ENCODE data around the gene SPATA3.
"Not testable (repeated sequence)": the region's sequence is repeated elsewhere in the genome, so short reads cannot be mapped to it uniquely, and the experiment has no call there.

The SPATA3 gene

DNA sequence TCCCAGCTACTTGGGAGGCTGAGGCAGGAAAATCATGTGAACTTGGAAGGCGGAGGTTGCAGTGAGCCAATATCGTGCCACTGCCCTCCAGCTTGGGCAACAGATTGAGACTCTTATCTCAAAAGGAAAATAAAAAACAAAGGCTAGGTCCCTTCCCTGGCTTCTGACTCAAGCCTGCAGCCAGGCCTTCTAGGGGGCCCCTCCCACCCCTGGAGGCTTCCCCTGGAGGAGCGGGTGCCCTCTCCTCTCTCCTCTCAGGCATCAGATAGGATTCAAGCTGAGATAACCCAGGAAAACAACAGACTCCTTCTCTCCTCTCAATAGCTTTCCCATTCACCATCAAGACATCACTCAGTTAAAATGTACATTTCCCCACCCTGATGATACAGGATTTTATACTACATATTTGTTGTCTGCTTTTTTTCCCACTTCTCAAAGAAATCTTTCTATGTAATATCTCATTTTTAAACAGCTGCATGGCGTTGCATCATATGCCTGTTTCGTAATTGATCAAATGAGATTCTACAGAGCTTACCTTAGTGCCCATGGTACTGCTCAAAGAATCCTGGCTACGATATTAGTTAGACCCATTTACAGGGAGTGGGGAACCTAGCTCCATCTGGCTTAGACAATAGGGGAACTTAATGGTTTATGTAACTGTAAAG is 20.8 kb downstream of the SPATA3 start:
- H3K27ac Mint-ChIP-seq, result no peak overlapping the region
- no peaks in the 10 kb centered on the region for H3K36me3 Mint-ChIP-seq
- peaks cover 78% of the 10 kb centered on the region for H3K27me3 Mint-ChIP-seq
- H3K4me1 Mint-ChIP-seq, result no peaks in the 10 kb centered on the region
- H3K4me3 Mint-ChIP-seq, result no peak overlapping the region
- no peaks in the 10 kb centered on the region for H3K9me3 Mint-ChIP-seq
- no peak for ATAC-seq

DNA sequence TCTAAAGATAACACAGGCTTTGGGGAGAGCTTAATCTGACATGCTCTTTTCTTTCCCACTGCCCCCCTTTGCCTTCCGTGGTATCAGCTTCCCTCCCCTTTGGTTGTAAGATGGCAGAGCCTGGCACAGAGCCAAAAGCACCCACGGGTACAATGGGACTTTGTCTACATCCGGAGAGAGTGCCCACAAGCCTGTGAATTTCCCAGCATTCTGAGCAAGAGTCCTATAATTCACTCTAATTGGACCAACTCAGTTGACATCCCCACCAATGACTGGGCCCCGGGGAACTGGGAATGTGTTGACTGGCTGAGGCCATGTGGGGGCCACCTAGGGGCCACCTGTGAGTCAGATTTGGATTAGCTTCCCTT is 21.3 kb downstream of the SPATA3 start:
- Mint-ChIP-seq H3K4me1 (no peaks in the 10 kb centered on the region), H3K27me3 (peaks cover 73% of the 10 kb centered on the region), H3K4me3 (no peak overlapping the region), H3K9me3 (no peaks in the 10 kb centered on the region), H3K36me3 (no peaks in the 10 kb centered on the region), H3K27ac (no peak overlapping the region)
- no peak for ATAC-seq

GRCh38 chr2:231018184-231018583 is 22.3 kb downstream of the SPATA3 start:
- Mint-ChIP-seq H3K9me3 (no peaks in the 10 kb centered on the region), H3K27ac (no peak overlapping the region), H3K36me3 (no peaks in the 10 kb centered on the region), H3K27me3 (peaks cover 69% of the 10 kb centered on the region), H3K4me1 (no peaks in the 10 kb centered on the region), H3K4me3 (no peak overlapping the region)
- ATAC-seq, result no peak

GRCh38 chr2:231025059-231025458 is 29.1 kb downstream of the SPATA3 start:
- H3K4me1 Mint-ChIP-seq, H3K4me3 Mint-ChIP-seq, H3K27ac Mint-ChIP-seq, H3K36me3 Mint-ChIP-seq, H3K9me3 Mint-ChIP-seq, ATAC-seq: not testable (repeated sequence)
- H3K27me3 Mint-ChIP-seq, result peaks cover 32% of the 10 kb centered on the region

- Mint-ChIP-seq H3K36me3 (no peaks in the 10 kb centered on the region), H3K9me3 (no peaks in the 10 kb centered on the region), H3K27ac (no peak overlapping the region), H3K4me1 (peaks cover 7% of the 10 kb centered on the region), H3K27me3 (peaks cover 9% of the 10 kb centered on the region), H3K4me3 (no peak overlapping the region)
- no peak for ATAC-seq
Measured at GRCh38 chr2:231028889-231029288, 33.0 kb downstream of the SPATA3 start.

GRCh38 chr2:231029563-231029962 is 33.6 kb downstream of the SPATA3 start:
- Mint-ChIP-seq H3K9me3 (no peaks in the 10 kb centered on the region), H3K27me3 (peaks cover 8% of the 10 kb centered on the region), H3K4me1 (peaks cover 14% of the 10 kb centered on the region), H3K27ac (no peak overlapping the region), H3K4me3 (no peak overlapping the region), H3K36me3 (no peaks in the 10 kb centered on the region)
- no peak for ATAC-seq

DNA sequence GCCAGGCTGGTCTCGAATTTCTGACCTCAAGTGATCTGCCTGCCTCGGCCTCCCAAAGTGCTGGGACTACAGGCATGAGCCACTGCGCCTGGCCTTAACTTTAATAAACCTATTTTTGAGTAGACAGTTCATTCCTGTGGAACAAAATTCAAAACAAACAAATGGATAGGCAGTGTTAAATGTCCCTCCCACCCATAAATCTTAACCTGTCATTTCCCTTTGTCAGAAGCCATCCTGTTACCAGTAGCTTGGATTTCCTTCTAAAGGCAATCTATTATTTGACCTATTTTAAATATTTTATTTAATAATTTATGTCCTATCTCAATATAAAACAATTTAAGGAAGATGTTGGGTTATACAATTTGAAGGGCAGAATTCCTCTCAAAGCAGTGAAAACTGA is 34.8 kb downstream of the SPATA3 start:
- no peak overlapping the region for H3K4me3 Mint-ChIP-seq
- H3K36me3 Mint-ChIP-seq, result no peaks in the 10 kb centered on the region
- H3K4me1 Mint-ChIP-seq, result peaks cover 20% of the 10 kb centered on the region
- H3K27ac Mint-ChIP-seq, result no peak overlapping the region
- no peak for ATAC-seq
- no peaks in the 10 kb centered on the region for H3K9me3 Mint-ChIP-seq
- peaks cover 6% of the 10 kb centered on the region for H3K27me3 Mint-ChIP-seq

DNA sequence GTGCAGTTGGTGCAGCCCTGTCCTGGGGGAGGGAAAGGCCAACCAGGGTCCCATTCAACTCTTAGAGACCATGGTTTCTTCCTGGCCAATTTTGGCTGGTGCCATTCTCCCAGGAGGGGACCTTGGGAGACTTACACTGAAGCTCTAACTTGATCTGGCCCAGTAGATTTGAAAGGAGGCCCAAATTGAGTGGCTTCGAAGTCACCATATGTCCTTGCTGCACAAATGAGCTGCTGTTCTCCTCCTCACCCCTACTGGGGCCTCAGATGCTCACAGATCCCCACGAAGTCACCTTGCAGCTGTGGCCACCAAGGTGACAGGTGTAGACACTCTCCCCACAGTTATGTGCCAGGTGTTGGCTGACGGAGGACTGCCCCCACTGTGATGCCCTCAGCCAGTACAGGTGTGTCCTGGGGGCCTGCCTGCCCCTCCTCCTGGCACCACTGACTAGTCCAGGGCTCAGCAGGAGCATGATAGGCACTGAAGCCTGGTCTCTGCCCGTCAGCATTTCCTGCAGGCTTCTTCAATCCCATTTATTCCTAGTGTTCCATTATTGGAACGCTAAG is 36.7 kb downstream of the SPATA3 start:
- H3K27ac Mint-ChIP-seq, result no peak overlapping the region
- H3K4me1 Mint-ChIP-seq, result peaks cover 20% of the 10 kb centered on the region
- H3K9me3 Mint-ChIP-seq, result no peaks in the 10 kb centered on the region
- no peaks in the 10 kb centered on the region for H3K36me3 Mint-ChIP-seq
- peaks cover 15% of the 10 kb centered on the region for H3K27me3 Mint-ChIP-seq
- no peak overlapping the region for H3K4me3 Mint-ChIP-seq
- no peak for ATAC-seq

GRCh38 chr2:231033147-231034132 is 37.5 kb downstream of the SPATA3 start:
- Mint-ChIP-seq H3K4me3 (no peak overlapping the region), H3K4me1 (peaks cover 25% of the 10 kb centered on the region), H3K27ac (no peak overlapping the region), H3K27me3 (peaks cover 22% of the 10 kb centered on the region), H3K36me3 (no peaks in the 10 kb centered on the region), H3K9me3 (no peaks in the 10 kb centered on the region)
- no peak for ATAC-seq

- Mint-ChIP-seq H3K9me3 (no peaks in the 10 kb centered on the region), H3K4me1 (peaks cover 28% of the 10 kb centered on the region), H3K27me3 (peaks cover 31% of the 10 kb centered on the region), H3K27ac (no peak overlapping the region), H3K36me3 (no peaks in the 10 kb centered on the region), H3K4me3 (no peak overlapping the region)
- peak; percentile 74 for ATAC-seq
Measured at GRCh38 chr2:231034291-231034882, 38.5 kb downstream of the SPATA3 start.

- Mint-ChIP-seq H3K9me3 (no peaks in the 10 kb centered on the region), H3K27ac (no peak overlapping the region), H3K4me3 (no peak overlapping the region), H3K27me3 (peaks cover 48% of the 10 kb centered on the region), H3K4me1 (peaks cover 28% of the 10 kb centered on the region), H3K36me3 (no peaks in the 10 kb centered on the region)
- no peak for ATAC-seq
Measured at GRCh38 chr2:231036131-231036530, 40.2 kb downstream of the SPATA3 start.

DNA sequence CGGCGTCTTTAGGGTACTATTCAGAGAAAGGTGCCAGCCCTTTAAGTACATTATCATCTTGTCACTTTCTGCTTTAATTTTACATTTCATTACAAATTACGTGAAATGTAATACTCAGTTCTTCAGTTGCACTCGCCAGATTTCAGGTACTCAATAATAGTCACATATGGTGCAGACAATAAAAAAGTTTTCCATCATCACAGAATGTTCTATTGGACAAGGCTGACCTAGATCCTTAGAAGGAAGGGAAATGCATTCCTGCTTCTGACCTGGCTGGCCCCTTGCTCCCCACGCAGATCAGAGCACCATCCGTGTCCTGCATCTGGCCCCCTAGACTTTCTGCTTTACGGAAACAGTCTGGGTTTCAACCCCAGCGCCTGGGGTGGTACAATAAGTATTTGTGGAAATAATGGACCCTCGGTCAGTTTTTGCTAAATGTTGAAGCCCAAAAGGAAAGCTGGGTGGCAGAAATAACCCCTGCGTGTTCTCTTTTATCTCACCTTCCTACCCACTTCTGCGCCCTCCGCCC is 40.7 kb downstream of the SPATA3 start:
- Mint-ChIP-seq H3K4me3 (no peak overlapping the region), H3K36me3 (no peaks in the 10 kb centered on the region), H3K9me3 (no peaks in the 10 kb centered on the region), H3K4me1 (peaks cover 28% of the 10 kb centered on the region), H3K27ac (no peak overlapping the region), H3K27me3 (peaks cover 53% of the 10 kb centered on the region)
- no peak for ATAC-seq

- Mint-ChIP-seq H3K36me3 (no peaks in the 10 kb centered on the region), H3K27ac (no peak within 1 kb of the TSS), H3K4me3 (peak within 1 kb of the TSS; percentile 64), H3K4me1 (peaks cover 28% of the 10 kb centered on the region), H3K27me3 (peaks cover 59% of the 10 kb centered on the region), H3K9me3 (no peaks in the 10 kb centered on the region)
- no peak for ATAC-seq
Measured at GRCh38 chr2:231037202-231037730, 41.3 kb downstream of the SPATA3 start, which contains the start of gene C2orf72. Gene C2orf72 (plus strand): TSS chr2:231037523. CDS start chr2:231037566, 43 bp downstream.

- Mint-ChIP-seq H3K27me3 (peaks cover 59% of the 10 kb centered on the region), H3K9me3 (no peaks in the 10 kb centered on the region), H3K4me3 (peak overlapping the region; percentile 64), H3K27ac (no peak overlapping the region), H3K36me3 (no peaks in the 10 kb centered on the region), H3K4me1 (peaks cover 28% of the 10 kb centered on the region)
- ATAC-seq, result no peak
Measured at GRCh38 chr2:231037731-231038482, 42.0 kb downstream of the SPATA3 start.

Measured in stimulated activated memory B cell treated with anti-CD40 and anti-IgM and Interleukin-4, amounts not matched to agents 10 μg/mL and 1 μg/mL and 100 μg/mL, for 72 hours (primary cell).